CD4-positive, alpha-beta memory T cell (primary cell): Measurements from ENCODE around the gene UST. TPM values are rescaled to one million over a fixed set of nuclear protein-coding genes. Genes with fewer than 3 reads are reported as not detected.
"Not testable (repeated sequence)": the region's sequence is repeated elsewhere in the genome, so short reads cannot be mapped to it uniquely, and the experiment has no call there.

Experiments used
- CTCF ChIA-PET: fragments of 350-600 bp; sonication (Branson Sonifier 250); formaldehyde crosslinking; loops from one replicate; lab custom pipeline; 2021; ENCODE audit warnings: inconsistent platforms; ENCODE audit not compliant: partially characterized antibody; lab: Charles Lee
- POLR2A ChIA-PET: fragments of 350-600 bp; sonication (Branson Sonifier 250); formaldehyde crosslinking; loops from one replicate; lab custom pipeline; 2021; ENCODE audit not compliant: partially characterized antibody; lab: Charles Lee
- DNase-seq, 5 donors: peaks; one replicate each; pipeline versions ENCODE4 v3.0.0 to v3.0.0-alpha.2; 2020 to 2022; ENCODE audit warnings: mixed read lengths in 1 of 5
- H3K27ac ChIP-seq: one replicate; pipeline ENCODE4 v1.7.0; 2013; ENCODE audit warnings: low read depth, low read length
- H3K27me3 ChIP-seq: 2 replicates; pipeline ENCODE4 v1.7.0; 2013; ENCODE audit warnings: mild to moderate bottlenecking, low read length, moderate library complexity; ENCODE audit not compliant: insufficient read depth
- H3K36me3 ChIP-seq: 2 replicates; pipeline ENCODE4 v1.7.0; 2013; ENCODE audit warnings: mild to moderate bottlenecking, low read length, moderate library complexity; ENCODE audit not compliant: insufficient read depth
- H3K4me1 ChIP-seq: 2 replicates; pipeline ENCODE4 v1.7.0; 2013; ENCODE audit warnings: mild to moderate bottlenecking, low read length, moderate library complexity; ENCODE audit not compliant: insufficient read depth
- H3K4me3 ChIP-seq, 2 donors: one replicate each; pipeline ENCODE4 v1.7.0; 2013; ENCODE audit warnings: low read length in 2 of 2, mild to moderate bottlenecking in 1 of 2
- H3K9me3 ChIP-seq, 2 donors: one replicate each; pipeline ENCODE4 v1.7.0; 2013; ENCODE audit warnings: low read length in 2 of 2, control low read depth in 1 of 2; ENCODE audit not compliant: control insufficient read depth in 1 of 2
- H3K27ac Mint-ChIP-seq, 7 donors: one replicate each; pipeline ENCODE4 v1.8.0; 2020 to 2021; ENCODE audit warnings: mixed read lengths in 7 of 7, mild to moderate bottlenecking in 6 of 7, inconsistent platforms in 3 of 7, moderate library complexity in 3 of 7
- H3K27me3 Mint-ChIP-seq, 2 donors: one replicate each; pipeline ENCODE4 v1.8.0; 2020 to 2021; ENCODE audit warnings: mixed read lengths in 2 of 2
- H3K36me3 Mint-ChIP-seq, 2 donors: one replicate each; pipeline ENCODE4 v1.8.0; 2020 to 2021; ENCODE audit warnings: mixed read lengths in 2 of 2, inconsistent platforms in 1 of 2, mild to moderate bottlenecking in 1 of 2
- H3K4me1 Mint-ChIP-seq, 4 donors: one replicate each; pipeline ENCODE4 v1.8.0; 2020 to 2021; ENCODE audit warnings: mixed read lengths in 4 of 4, mild to moderate bottlenecking in 1 of 4
- H3K4me3 Mint-ChIP-seq, 8 donors: one replicate each; pipeline ENCODE4 v1.8.0; 2020 to 2021; ENCODE audit warnings: mixed read lengths in 8 of 8, mild to moderate bottlenecking in 7 of 8, moderate library complexity in 6 of 8, inconsistent platforms in 3 of 8
- H3K9me3 Mint-ChIP-seq, 8 donors: one replicate each; pipeline ENCODE4 v1.8.0; 2020 to 2021; ENCODE audit warnings: mixed read lengths in 8 of 8, mild to moderate bottlenecking in 5 of 8, inconsistent platforms in 3 of 8, moderate library complexity in 1 of 8
- intact Hi-C: fragments of 100-400 bp; cut with micrococcal nuclease; formaldehyde crosslinking; loops from one replicate; pipeline ENCODE4 v1.15.1; 2023
- polyA plus RNA-seq, 2 donors: library from polyadenylated mRNA; unstranded; fragments of 300-500 nt; fragmentation: Illumina TruSeq; gene quantifications; one replicate each; pipeline ENCODE4 v1.2.3, GENCODE V29; 2021
- total RNA-seq, 2 experiments: library from RNA; stranded (reverse); gene quantifications; one replicate each; pipeline ENCODE4 v1.2.3, GENCODE V29; 2021

The UST gene
- total and polyA plus RNA-seq, 4 experiments from 2014 or later, result 2.2 to 7.6 (median 5.1) TPM

- Histone ChIP-seq H3K36me3 (no peaks in the 10 kb centered on the region), H3K27ac (peak overlapping the region; percentile 67), H3K4me1 (peaks cover 35% of the 10 kb centered on the region), H3K9me3 (no peaks in the 10 kb centered on the region), H3K4me3 (peak overlapping the region in 1 of 2 donors; percentile 71), H3K27me3 (no peaks in the 10 kb centered on the region)
- DNase-seq, result peak; percentile 76 to 82 (median 81)
- peaks cover 22 to 49% (median 42%) of the 10 kb centered on the region in 4 donors for H3K4me1 Mint-ChIP-seq
- peaks cover 0 to 9% of the 10 kb centered on the region in 2 donors for H3K36me3 Mint-ChIP-seq
- peaks cover 0 to 1% (median 0%) of the 10 kb centered on the region in 8 donors for H3K9me3 Mint-ChIP-seq
- H3K27me3 Mint-ChIP-seq, result no peaks in the 10 kb centered on the region
- CTCF ChIA-PET, result interaction anchor here (0.6 to 2.9 kb wide), 15 partner anchors 10 to 684 kb away, joined by 3 to 24 read pairs (median 4); no protein-coding TSS in a partner anchor
- POLR2A ChIA-PET, result interaction anchor here (0.6 to 9.3 kb wide), 15 partner anchors 12 to 1000 kb away, joined by 3 to 183 read pairs (median 4); no protein-coding TSS in a partner anchor
- intact Hi-C loops, result loop anchor here (1.0 to 5.0 kb wide), 4 partner anchors 14 to 335 kb away; no protein-coding TSS in a partner anchor
- peak overlapping the region; percentile 80 to 93 (median 92) for H3K4me3 Mint-ChIP-seq
- H3K27ac Mint-ChIP-seq, result peak overlapping the region; percentile 84 to 96 (median 93)
These were observed 788 bp downstream of the UST start for GRCh38 chr6:148747471-148748165.

- no peak overlapping the region for H3K27ac ChIP-seq
- Mint-ChIP-seq H3K27ac (peak overlapping the region in 6 of 7 donors; percentile 52 to 96 (median 92)), H3K4me3 (peak overlapping the region; percentile 39 to 93 (median 92)), H3K9me3 (peaks cover 0 to 1% (median 0%) of the 10 kb centered on the region in 8 donors), H3K36me3 (peaks cover 0 to 9% of the 10 kb centered on the region in 2 donors), H3K4me1 (peaks cover 22 to 49% (median 44%) of the 10 kb centered on the region in 4 donors), H3K27me3 (no peaks in the 10 kb centered on the region)
- H3K36me3 ChIP-seq, result no peaks in the 10 kb centered on the region
- DNase-seq, result no peak
- H3K9me3 ChIP-seq, result no peaks in the 10 kb centered on the region
- H3K4me1 ChIP-seq, result peaks cover 35% of the 10 kb centered on the region
- H3K4me3 ChIP-seq, result no peak overlapping the region
- ChIA-PET CTCF (interaction anchor here (2.7 to 2.9 kb wide), 2 partner anchors 8 to 12 kb away, joined by 11 to 24 read pairs; no protein-coding TSS in a partner anchor), POLR2A (interaction anchor here (1.6 to 9.3 kb wide), 2 partner anchors 10 to 194 kb away, joined by 5 to 183 read pairs; no protein-coding TSS in a partner anchor)
- intact Hi-C loops, result loop anchor here (5.0 kb wide), 1 partner anchor 333 kb away; no protein-coding TSS in a partner anchor
- H3K27me3 ChIP-seq, result no peaks in the 10 kb centered on the region
These were observed 2.8 kb downstream of the UST start for GRCh38 chr6:148749674-148750073.

- Mint-ChIP-seq H3K27ac (peak overlapping the region in 5 of 7 donors; percentile 12 to 96 (median 59)), H3K4me1 (peaks cover 20 to 47% (median 43%) of the 10 kb centered on the region in 4 donors), H3K36me3 (peaks cover 0 to 9% of the 10 kb centered on the region in 2 donors), H3K9me3 (peaks cover 0 to 1% (median 0%) of the 10 kb centered on the region in 8 donors), H3K27me3 (no peaks in the 10 kb centered on the region), H3K4me3 (peak overlapping the region in 3 of 8 donors; percentile 2 to 61 (median 8))
- POLR2A ChIA-PET, result interaction anchor here (0.9 to 9.3 kb wide), 3 partner anchors 9 to 81 kb away, joined by 3 to 183 read pairs (median 3); no protein-coding TSS in a partner anchor
- Histone ChIP-seq H3K27ac (no peak overlapping the region), H3K9me3 (no peaks in the 10 kb centered on the region), H3K4me3 (no peak overlapping the region), H3K4me1 (peaks cover 30% of the 10 kb centered on the region), H3K36me3 (no peaks in the 10 kb centered on the region), H3K27me3 (no peaks in the 10 kb centered on the region)
- intact Hi-C loops, result no loop called here
- DNase-seq, result no peak
- CTCF ChIA-PET, result interaction anchor here (2.6 kb wide), 1 partner anchor 10 kb away, joined by 13 read pairs; no protein-coding TSS in a partner anchor
These were observed 4.3 kb downstream of the UST start for GRCh38 chr6:148750838-148751792.

GRCh38 chr6:148751793-148752170 lies 5.0 kb downstream of the UST start:
- Histone ChIP-seq H3K4me3 (no peak overlapping the region), H3K9me3 (no peaks in the 10 kb centered on the region), H3K36me3 (no peaks in the 10 kb centered on the region), H3K27ac (no peak overlapping the region), H3K27me3 (no peaks in the 10 kb centered on the region), H3K4me1 (peaks cover 27% of the 10 kb centered on the region)
- Mint-ChIP-seq H3K4me1 (peaks cover 23 to 47% (median 44%) of the 10 kb centered on the region in 4 donors), H3K9me3 (peaks cover 0 to 1% (median 0%) of the 10 kb centered on the region in 8 donors), H3K36me3 (peaks cover 0 to 6% of the 10 kb centered on the region in 2 donors), H3K27ac (no peak overlapping the region), H3K27me3 (no peaks in the 10 kb centered on the region), H3K4me3 (no peak overlapping the region)
- no peak for DNase-seq
- POLR2A ChIA-PET, result interaction anchor here (0.9 to 9.3 kb wide), 3 partner anchors 8 to 81 kb away, joined by 3 to 183 read pairs (median 3); no protein-coding TSS in a partner anchor
- intact Hi-C loops, result no loop called here
- CTCF ChIA-PET, result interaction anchor here (2.6 kb wide), 1 partner anchor 9 kb away, joined by 13 read pairs; no protein-coding TSS in a partner anchor

- H3K27me3 Mint-ChIP-seq, H3K4me3 Mint-ChIP-seq, intact Hi-C loops, H3K27ac ChIP-seq, H3K36me3 ChIP-seq, H3K36me3 Mint-ChIP-seq, H3K9me3 Mint-ChIP-seq, H3K27ac Mint-ChIP-seq, H3K9me3 ChIP-seq, H3K27me3 ChIP-seq, CTCF ChIA-PET, POLR2A ChIA-PET, DNase-seq, H3K4me3 ChIP-seq: not testable (repeated sequence)
- H3K4me1 ChIP-seq, result peaks cover 38% of the 10 kb centered on the region
- H3K4me1 Mint-ChIP-seq, result peaks cover 32 to 58% (median 49%) of the 10 kb centered on the region in 4 donors
These were observed 8.5 kb downstream of the UST start for GRCh38 chr6:148755379-148755778.

GRCh38 chr6:148757944-148758480 lies 11.2 kb downstream of the UST start:
- intact Hi-C loops, result no loop called here
- Mint-ChIP-seq H3K27me3 (no peaks in the 10 kb centered on the region), H3K4me1 (peaks cover 55 to 70% (median 64%) of the 10 kb centered on the region in 4 donors), H3K4me3 (peak overlapping the region; percentile 26 to 81 (median 60)), H3K27ac (peak overlapping the region; percentile 66 to 93 (median 77)), H3K36me3 (peaks cover 0 to 3% of the 10 kb centered on the region in 2 donors), H3K9me3 (no peaks in the 10 kb centered on the region)
- Histone ChIP-seq H3K9me3 (no peaks in the 10 kb centered on the region), H3K27ac (peak overlapping the region; percentile 9), H3K27me3 (no peaks in the 10 kb centered on the region), H3K4me1 (peaks cover 59% of the 10 kb centered on the region), H3K36me3 (no peaks in the 10 kb centered on the region), H3K4me3 (peak overlapping the region in 1 of 2 donors; percentile 10)
- DNase-seq, result no peak
- POLR2A ChIA-PET, result interaction anchor here (1.2 to 7.1 kb wide), 3 partner anchors 9 to 81 kb away, joined by 3 to 183 read pairs (median 30); partner anchors contain the start of gene UST
- CTCF ChIA-PET, result interaction anchor here (0.9 to 3.5 kb wide), 3 partner anchors 10 to 189 kb away, joined by 3 to 24 read pairs (median 9); partner anchors contain the start of gene UST
